ENCODE results near the gene PLCE1. TPM values are rescaled to one million over a fixed set of nuclear protein-coding genes. Genes with fewer than 3 reads are reported as not detected.

The PLCE1 gene
- total and polyA plus RNA-seq, 2 of the 4 experiments (the other 2 are of a cell fraction): 2.2 to 4.5 TPM

- no peak overlapping the region for H3K18ac ChIP-seq (ENCODE audit: low read depth, low read length)
- BruUV-seq (replicated peaks): no TSS peak
- H3K27me3 ChIP-seq (ENCODE audit: control insufficient read depth, insufficient read depth, low read length): no peaks in the 10 kb centered on the region
- CTCF ChIA-PET: interaction anchor here (1.4 kb wide), 1 partner anchor 37 kb away, joined by 3 read pairs; no protein-coding TSS in a partner anchor
- H2BK5ac ChIP-seq (ENCODE audit: low read depth, low read length, poor library complexity, severe bottlenecking): no peak overlapping the region
- H2BK20ac ChIP-seq (ENCODE audit: low read depth, low read length): no peak overlapping the region
- H3K4ac ChIP-seq (ENCODE audit: low read depth, low read length): no peak overlapping the region
- H3K4me3 ChIP-seq (ENCODE audit: insufficient read depth, low read depth, low read length): no peak overlapping the region
- H2BK120ac ChIP-seq (ENCODE audit: low read depth, low read length): no peak overlapping the region
- H3K14ac ChIP-seq (replicated peaks; ENCODE audit: low read depth, low read length): no peak overlapping the region
- dilution Hi-C loops (cut with HindIII; ENCODE audit: low sequenced_read_pairs, unreplicated experiment): no loop called here
- H2AK9ac ChIP-seq (replicated peaks; ENCODE audit: low read depth, low read length, poor library complexity): no peak overlapping the region
- no peak overlapping the region for H3K9ac ChIP-seq (ENCODE audit: low read depth, low read length)
- no peaks in the 10 kb centered on the region for H3K9me1 ChIP-seq (ENCODE audit: insufficient read depth, low read length)
- H3K23ac ChIP-seq (ENCODE audit: low read depth, low read length): no peak overlapping the region
- no peaks in the 10 kb centered on the region for H3K36me3 ChIP-seq (ENCODE audit: control insufficient read depth, insufficient read depth, low read length)
- H3K27ac ChIP-seq (ENCODE audit: insufficient read depth, low read length): no peak overlapping the region
- no peaks in the 10 kb centered on the region for H3K4me1 ChIP-seq (ENCODE audit: control insufficient read depth, insufficient read depth, low read length)
- H4K20me1 ChIP-seq (ENCODE audit: insufficient read depth, low read length): no peaks in the 10 kb centered on the region; the same call in 1 of the 2 replicates
- H2BK15ac ChIP-seq (ENCODE audit: low read depth, low read length): no peak overlapping the region
- no peak overlapping the region for H4K5ac ChIP-seq (ENCODE audit: low read depth, low read length)
- H3K4me2 ChIP-seq (ENCODE audit: low read depth, low read length): no peak overlapping the region
- no peak overlapping the region for H3K56ac ChIP-seq (ENCODE audit: extremely low read depth, insufficient read depth, low read length)
- DNase-seq (no peak), ATAC-seq (ENCODE audit: low read depth) (no peak)
- no peak overlapping the region for H4K91ac ChIP-seq (ENCODE audit: insufficient read depth, low read depth, low read length)
- no peak overlapping the region for H2AFZ ChIP-seq (replicated peaks; ENCODE audit: low read length, poor library complexity)
- intact Hi-C loops (cut with micrococcal nuclease): no loop called here
- POLR2A ChIA-PET (ENCODE audit: unreplicated experiment): no interaction called here
- TF ChIP-seq POLR2A (IDR thresholded peaks at IDR 0.05; ENCODE audit: low read depth, low read length): no peak
- no peak for TF ChIP-seq RFX5 (IDR thresholded peaks at IDR 0.05; ENCODE audit: low read depth, low read length)
- no peak for TF ChIP-seq MXI1 (IDR thresholded peaks at IDR 0.05; ENCODE audit: borderline replicate concordance, low read depth, low read length)
- no peak for TF ChIP-seq FOS (IDR thresholded peaks at IDR 0.05; ENCODE audit: low read depth, low read length)
- TF ChIP-seq RAD21 (IDR thresholded peaks at IDR 0.05; ENCODE audit: low read length): no peak
- in situ Hi-C loops (cut with MboI; ENCODE audit: low sequenced_read_pairs): no loop called here
- H2AK5ac ChIP-seq (ENCODE audit: low read depth, low read length): no peak overlapping the region
- no CpG with 5 or more reads among the region's 1 CpG for WGBS, 2 experiments (ENCODE audit: extremely low coverage in 2 of 2, insufficient read length in 1 of 2)
- H4K8ac ChIP-seq (ENCODE audit: low read depth in 2 of 2, low read length in 2 of 2): no peak overlapping the region
- H3K79me1 ChIP-seq (ENCODE audit: low read depth in 1 of 2, low read length in 2 of 2): no peaks in the 10 kb centered on the region
- no peaks in the 10 kb centered on the region for H3K9me3 ChIP-seq (ENCODE audit: control insufficient read depth, insufficient read depth, low read length)
Observed at GRCh38 chr10:93962973-93963372, 30.8 kb upstream of the PLCE1 start.
